DMS53 treated with DMSO at 0.1 percent for 48 hours (cell line): ENCODE results near the gene NTSR1.
"Not testable (repeated sequence)": the region's sequence is repeated elsewhere in the genome, so short reads cannot be mapped to it uniquely, and the experiment has no call there.

Source experiments
- DNase-seq: peaks from one replicate; lab custom pipeline; 2025; ENCODE audit not compliant: unreplicated experiment; lab: John Stamatoyannopoulos, UW

Gene NTSR1

DNA sequence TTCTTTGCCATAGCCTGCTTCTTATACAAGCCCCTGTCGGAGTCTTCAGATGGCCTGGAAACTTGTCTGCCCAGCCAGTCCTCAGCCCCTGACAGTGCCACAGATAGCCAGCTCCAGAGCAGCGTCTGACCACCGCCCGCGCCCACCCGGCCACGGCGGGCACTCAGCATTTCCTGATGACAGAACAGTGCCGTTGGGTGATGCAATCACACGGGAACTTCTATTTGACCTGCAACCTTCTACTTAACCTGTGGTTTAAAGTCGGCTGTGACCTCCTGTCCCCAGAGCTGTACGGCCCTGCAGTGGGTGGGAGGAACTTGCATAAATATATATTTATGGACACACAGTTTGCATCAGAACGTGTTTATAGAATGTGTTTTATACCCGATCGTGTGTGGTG is 36.9 kb upstream of the NTSR1 start:
- no peak for DNase-seq

GRCh38 chr20:62674370-62674769 is 34.3 kb upstream of the NTSR1 start:
- no peak for DNase-seq

DNA sequence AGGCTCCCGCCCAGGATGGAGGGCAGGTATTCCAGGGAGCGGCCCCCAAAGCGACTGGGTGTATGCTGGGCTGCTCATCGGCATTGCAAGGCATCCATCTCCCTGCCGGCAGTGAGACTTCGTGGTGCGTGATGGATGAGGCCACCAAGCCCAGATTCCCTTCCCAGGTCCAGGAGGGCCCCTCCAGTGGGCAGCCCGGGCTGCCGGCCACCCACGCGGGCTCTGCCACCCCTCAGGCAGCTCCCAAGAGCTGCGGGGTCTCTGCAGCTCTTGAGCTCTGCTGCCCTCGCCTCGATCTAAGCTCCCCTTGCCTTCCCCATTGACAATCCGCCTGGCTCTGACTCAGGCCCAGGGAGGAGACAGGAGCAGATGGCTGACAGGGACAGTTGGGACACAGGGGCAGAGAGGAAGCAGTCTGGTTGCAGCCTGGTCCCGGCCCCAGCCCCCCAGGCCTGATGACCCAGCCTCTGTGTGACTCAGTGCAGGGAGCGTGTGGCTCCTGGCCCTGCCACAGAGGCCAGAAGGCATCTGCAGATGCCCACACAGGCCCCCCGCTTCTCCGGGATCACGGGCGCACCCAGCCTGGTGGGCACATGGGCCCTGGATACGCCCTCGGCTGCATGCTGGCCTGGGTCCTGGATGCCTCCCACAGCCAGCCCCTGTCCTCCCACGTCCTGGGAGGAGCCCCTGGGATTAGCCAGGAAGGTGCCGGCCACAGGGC is 33.3 kb upstream of the NTSR1 start:
- DNase-seq, result no peak

GRCh38 chr20:62675877-62676260 is 32.8 kb upstream of the NTSR1 start:
- no peak for DNase-seq

DNA sequence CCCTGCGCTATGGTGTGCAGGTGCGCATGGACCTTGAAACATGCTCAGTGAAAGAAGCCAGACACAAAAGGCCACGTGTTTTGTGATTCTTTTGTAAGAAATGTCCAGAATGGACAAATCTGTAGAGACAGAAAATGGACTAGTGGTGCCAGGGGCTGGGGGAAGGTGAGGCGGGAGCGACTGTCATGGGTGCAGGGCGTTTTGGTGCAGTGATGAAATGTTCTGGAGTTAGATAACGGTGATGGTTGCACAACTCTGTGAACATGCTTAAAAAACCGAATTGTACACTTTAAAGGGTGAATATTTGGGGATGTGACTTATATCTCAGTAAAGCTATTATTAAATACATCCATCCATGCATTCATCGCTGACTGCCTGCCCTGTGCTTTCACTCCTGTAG is 31.7 kb upstream of the NTSR1 start:
- DNase-seq, result no peak

DNA sequence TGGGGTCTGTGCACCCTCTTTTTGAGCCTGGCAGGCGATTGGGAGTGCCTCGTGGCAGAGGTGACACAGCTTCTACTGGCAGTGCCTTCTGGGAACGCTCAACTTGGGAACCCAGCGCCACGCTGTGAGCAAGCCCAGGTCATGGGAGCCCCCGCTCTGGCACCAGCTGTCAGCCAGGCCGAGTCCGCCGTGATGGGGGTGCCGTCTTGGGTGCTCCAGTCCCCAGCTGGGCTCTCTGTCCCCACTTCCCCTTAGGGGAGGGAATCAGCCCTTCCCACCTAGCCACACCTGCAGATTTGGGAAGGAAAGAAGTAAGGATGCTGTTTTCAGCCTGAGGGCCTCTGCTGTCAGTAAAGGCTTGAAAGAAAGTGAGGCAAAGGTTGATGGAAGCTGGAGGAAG is 31.0 kb upstream of the NTSR1 start:
- DNase-seq, result no peak

- DNase-seq, result no peak
Observed at GRCh38 chr20:62678553-62678952, 30.1 kb upstream of the NTSR1 start.

DNA sequence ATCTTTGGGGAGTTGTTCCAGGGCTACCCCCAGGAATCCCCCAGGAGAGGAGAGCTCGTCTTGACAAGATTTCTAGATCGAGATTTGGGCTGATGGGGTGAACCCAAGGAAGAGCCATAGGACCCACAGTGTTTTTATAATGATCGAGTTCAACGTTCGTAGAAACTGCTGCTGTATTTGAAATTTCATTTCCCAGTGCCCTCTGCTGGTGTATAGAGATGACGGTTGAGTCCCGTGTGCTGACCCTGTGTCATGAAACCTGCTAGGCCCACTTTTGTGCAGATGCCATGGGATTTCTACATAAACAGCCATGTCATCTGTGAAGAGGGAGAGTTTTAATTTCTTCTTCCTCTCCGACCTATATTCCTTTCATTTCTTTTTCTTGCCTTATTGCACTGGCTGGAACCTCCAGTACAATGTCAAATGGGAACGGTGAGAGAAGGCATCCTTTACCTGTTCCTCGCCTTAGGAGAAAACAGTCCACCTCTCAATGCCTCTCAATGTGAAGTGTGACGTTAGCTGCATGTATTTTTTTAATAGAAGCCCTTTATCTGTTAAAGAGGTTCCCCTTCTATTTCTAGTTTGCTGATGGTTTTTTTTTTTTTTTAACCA is 28.6 kb upstream of the NTSR1 start:
- no peak for DNase-seq

GRCh38 chr20:62682912-62683517 is 25.6 kb upstream of the NTSR1 start:
- DNase-seq, result no peak

DNA sequence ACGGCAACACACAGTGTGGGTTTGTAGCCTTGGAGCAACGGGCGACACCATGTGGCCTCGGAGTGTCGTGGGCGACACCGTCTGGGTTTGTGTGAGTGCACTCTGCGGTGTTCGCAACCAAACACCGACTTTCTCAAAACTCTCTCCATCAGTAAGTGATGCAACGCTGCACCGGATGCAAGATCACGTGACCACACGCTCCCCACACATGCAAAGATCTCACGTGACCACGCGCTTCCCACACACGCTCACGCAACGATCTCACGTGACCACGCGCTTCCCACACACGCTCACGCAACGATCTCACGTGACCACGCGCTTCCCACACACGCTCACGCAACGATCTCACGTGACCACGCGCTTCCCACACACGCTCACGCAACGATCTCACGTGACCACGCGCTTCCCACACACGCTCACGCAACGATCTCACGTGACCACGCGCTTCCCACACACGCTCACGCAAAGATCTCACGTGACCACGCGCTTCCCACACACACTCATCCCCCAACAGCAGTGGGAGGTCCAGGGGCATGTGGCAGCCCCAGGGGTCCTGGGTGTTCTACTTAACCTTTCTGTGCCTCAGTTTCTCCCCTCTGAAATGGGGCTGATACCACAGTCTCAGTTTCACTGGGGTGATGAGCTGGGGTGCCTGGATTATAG is 24.8 kb upstream of the NTSR1 start:
- not testable (repeated sequence) for DNase-seq

DNA sequence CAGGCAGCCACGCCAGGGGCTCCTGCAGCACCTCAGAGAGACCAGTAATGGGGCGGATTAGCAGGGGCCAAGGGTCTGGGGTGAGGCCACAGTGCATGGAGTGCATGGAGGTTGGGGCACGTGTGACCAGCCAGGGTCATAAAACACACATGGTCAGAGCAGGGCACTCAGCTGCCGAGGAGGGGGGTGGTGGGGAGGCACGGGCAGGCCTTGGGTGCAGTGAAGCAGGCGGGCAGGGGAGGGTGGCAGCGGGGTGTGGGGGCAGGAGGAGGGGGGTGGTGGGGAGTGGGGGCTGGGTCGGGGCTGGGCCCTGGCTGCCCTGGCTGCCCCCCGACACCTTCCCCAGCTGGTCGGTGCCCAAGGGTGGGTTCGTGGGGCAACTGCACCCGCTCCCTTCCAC is 23.7 kb upstream of the NTSR1 start:
- DNase-seq, result no peak

DNA sequence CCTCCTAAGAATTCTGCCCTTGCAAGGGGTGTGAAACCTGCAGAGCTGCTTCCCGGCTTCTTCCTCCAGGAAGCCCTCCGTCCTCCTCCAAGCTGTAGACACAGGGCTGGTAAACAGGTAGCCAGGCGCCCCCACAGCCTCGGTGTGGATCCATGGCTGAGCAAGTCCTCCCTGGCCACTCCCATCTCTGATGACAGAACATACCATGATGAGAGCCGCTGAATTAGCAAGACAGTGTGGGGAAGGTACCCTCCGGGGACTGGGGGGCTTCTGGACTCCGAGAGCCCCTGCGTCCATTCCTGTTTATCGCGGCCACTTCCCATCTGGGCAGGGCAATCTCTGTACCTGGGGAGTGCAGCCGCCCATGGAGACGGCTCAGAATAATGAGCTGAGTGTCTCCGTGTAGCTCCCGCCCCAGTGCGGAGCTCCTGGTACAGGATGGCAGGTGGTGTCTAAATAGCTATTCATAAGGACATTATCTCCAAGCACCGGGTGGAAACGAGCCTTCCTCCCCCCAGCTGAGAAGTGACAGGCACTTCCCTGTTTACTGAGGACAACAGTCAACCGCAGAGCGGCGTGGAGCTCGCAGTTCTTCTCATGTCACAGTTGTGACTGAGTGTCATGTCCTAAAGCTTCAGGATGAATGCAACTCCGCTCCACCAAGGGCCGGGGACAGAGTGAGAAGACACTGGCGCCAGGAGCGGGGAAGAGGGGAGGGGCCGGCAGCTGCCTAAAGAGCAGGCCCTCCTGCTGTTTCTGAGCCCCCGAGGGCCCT is 22.7 kb upstream of the NTSR1 start:
- DNase-seq, result no peak

DNA sequence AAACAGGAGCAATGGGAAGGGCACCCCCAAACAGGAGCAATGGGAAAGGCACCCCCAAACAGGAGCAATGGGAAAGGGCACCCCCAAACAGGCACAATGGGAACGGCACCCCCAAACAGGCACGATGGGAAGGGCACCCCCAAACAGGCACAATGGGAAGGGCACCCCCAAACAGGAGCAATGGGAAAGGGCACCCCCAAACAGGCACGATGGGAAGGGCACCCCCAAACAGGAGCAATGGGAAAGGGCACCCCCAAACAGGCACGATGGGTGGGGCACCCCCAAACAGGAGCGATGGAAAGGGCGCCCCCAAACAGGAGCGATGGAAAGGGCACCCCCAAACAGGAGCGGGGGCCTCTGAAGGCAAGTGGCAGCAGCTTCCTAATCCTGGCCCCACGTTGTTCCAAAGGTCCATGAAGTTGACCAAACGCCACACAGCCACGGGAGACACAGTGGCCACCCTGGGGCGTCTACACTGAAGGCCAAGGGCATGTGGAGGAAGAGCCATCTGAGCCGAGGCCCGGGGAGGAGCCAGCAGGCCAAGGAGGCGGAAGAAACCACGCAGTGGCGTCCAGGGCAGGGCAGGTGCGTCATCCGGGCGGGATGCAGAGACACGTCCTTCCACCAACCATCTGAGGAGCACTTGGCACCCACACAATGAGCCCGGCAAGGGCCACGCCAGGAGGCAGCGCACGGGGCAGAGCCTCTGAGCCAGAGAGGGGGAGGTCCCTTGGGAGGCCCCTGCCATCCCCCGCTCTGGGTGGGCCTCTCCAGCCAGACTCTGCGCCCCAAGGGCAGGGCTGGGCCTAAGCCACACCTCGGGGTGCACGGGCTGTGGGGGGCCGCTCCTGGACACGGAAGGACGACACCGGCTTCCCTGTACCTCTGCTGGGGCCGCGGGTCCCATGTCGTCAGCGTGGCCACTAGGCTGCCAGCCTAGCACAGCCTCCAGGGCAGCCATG is 21.5 kb upstream of the NTSR1 start:
- DNase-seq, result no peak

DNA sequence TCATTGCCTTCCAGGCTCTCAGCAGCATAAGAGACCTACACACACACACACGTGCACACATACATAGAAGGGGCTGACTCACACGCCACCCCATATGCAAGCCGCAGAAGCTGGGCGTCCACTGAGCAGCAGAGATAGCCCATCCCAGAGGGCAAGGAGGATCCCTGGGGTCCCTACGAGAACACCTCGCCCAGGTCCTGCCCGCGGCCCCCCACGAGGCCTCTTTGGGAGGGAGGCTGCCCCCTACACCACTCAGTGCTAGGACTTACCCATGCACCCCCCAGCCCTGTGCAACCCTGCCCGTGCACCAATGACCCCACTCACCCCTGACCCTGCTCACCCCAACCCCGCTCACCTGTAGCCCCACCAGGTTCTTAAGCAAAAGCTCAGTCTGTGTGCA is 20.6 kb upstream of the NTSR1 start:
- DNase-seq, result no peak

DNA sequence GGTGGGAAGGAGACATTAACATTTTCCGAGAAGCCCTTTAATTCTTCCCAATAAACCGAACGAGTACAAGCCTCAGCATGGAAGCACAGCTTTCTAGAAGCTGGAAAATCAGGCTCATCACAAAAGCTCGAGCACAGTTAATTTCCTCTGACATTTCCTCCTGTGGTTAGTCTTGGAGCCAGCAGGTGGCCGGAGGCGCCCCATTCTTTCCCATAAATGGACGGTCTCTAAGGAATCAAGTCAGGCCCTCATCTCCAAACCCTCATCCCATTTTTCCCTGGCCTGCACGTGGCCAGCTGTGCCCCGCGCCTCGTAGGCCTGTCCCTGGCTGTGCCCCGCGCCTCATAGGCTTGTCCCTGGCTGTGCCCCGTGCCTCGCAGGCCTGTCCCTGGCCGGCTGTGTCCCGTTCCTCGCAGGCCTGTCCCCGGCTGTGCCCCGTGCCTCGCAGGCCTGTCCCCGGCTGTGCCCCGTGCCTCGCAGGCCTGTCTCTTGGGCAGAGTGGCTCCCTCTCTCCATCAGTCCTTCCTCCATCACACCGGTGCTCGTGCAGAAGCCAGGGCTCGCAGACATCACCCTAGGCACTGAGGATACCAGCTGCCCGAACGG is 19.7 kb upstream of the NTSR1 start:
- DNase-seq, result no peak

GRCh38 chr20:62689861-62690260 is 18.8 kb upstream of the NTSR1 start:
- no peak for DNase-seq

DNA sequence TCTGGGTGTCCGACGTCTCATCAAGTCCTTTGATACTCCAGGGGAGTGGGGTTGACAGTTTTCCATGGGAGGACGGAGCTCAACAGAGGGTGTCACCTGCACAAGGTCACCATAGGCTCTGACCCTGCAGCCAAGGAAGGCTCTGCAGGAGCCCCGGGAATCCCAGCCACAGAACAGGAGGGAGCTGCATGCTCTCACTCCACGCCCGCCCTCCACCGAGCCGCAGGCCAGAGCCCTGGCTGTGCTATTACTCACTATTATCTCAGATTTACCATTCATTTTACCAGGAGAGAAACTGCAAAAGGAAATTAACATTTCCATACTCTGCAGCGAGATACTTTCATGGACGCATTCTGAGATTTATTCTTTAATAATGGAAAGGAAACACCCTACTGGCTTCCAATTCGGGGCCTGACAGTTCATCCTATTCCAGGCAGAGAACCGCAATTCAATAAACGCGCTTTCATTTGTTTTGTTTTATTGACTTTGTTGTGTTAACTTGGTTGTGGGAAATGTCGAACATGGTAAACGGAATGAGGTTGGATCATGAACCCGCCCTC is 18.3 kb upstream of the NTSR1 start:
- no peak for DNase-seq

DNA sequence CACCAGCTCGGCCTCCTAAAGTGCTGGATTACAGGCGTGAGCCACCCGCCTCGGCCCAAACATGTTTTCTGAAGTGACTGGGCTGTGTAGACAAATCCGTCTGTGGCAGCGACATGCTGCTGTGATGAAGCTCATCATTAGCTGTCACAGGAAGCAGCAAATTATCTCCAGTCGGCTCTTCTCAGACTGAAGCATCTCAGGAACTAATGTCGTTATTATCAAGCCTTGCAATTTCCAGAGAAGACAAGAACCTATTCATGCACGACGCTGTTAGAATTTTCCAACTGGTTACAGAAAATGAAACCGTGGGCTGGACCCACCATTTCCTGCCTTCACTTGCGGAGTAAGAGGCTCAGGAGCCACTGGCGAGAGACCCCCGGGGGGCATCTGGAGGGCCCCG is 17.1 kb upstream of the NTSR1 start:
- no peak for DNase-seq

GRCh38 chr20:62692176-62692575 is 16.5 kb upstream of the NTSR1 start:
- no peak for DNase-seq
